Measurements from ENCODE around the gene CDH23. TPM values are rescaled to one million over a fixed set of nuclear protein-coding genes. Genes with fewer than 3 reads are reported as not detected.

Gene CDH23
- total RNA-seq, 4 donors from 2014 or later = 7.1 to 56.2 (median 25.4) TPM

DNA sequence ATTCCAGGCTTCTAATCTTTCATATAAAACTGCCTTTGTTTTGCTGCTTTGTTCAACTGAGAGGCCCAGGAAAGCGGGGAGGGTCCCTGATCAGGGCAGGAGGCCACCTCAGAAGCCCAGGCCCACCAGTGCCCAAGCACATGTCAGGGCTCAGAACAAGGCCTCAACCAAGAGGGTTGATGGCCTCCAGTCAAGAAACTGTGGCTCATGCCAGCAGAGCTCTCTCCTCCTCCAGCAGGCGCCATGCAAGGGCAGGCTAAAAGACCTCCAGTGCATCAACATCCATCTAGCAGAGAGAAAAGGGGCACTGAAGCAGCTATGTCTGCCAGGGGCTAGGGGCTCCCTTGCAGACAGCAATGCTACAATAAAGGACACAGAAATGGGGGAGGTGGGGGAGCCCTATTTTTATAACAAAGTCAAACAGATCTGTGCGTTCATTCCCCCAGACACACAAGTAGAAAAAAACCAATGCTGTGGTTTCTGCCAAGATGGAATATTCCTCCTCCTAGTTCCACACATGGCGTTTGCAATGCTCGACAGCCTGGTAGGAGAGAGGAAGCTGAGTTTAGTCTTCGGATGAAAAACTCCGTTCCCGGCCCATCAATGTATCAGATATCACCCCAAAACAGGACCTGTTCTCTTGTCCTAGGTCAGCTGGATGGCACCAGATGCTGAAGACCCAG is 420.4 kb downstream of the CDH23 start:
- no peak for DNase-seq
- no peak overlapping the region for H3K27ac ChIP-seq
- TF ChIP-seq, protein P1, sequence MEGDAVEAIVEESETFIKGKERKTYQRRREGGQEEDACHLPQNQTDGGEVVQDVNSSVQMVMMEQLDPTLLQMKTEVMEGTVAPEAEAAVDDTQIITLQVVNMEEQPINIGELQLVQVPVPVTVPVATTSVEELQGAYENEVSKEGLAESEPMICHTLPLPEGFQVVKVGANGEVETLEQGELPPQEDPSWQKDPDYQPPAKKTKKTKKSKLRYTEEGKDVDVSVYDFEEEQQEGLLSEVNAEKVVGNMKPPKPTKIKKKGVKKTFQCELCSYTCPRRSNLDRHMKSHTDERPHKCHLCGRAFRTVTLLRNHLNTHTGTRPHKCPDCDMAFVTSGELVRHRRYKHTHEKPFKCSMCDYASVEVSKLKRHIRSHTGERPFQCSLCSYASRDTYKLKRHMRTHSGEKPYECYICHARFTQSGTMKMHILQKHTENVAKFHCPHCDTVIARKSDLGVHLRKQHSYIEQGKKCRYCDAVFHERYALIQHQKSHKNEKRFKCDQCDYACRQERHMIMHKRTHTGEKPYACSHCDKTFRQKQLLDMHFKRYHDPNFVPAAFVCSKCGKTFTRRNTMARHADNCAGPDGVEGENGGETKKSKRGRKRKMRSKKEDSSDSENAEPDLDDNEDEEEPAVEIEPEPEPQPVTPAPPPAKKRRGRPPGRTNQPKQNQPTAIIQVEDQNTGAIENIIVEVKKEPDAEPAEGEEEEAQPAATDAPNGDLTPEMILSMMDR (IDR thresholded peaks at IDR 0.05) = no peak
- TF ChIP-seq POLR2A (IDR thresholded peaks at IDR 0.05) = no peak
- no peaks in the 10 kb centered on the region for H3K4me1 ChIP-seq
- no peaks in the 10 kb centered on the region for H3K9me3 ChIP-seq
- no peaks in the 10 kb centered on the region for H3K36me3 ChIP-seq
- intact Hi-C loops (cut with DNase I; ENCODE audit: low total_unique reads) = loop anchor here (10.0 kb wide), 1 partner anchor 242 kb away; no protein-coding TSS in a partner anchor
- no peaks in the 10 kb centered on the region for H3K27me3 ChIP-seq
- no peak overlapping the region for H3K4me3 ChIP-seq

GRCh38 chr10:71817831-71818655 is 421.3 kb downstream of the CDH23 start:
- TF ChIP-seq, protein P1 (IDR thresholded peaks at IDR 0.05) = no peak
- TF ChIP-seq POLR2A (IDR thresholded peaks at IDR 0.05) = no peak
- intact Hi-C loops (cut with DNase I; ENCODE audit: low total_unique reads) = loop anchor here (10.0 kb wide), 1 partner anchor 243 kb away; no protein-coding TSS in a partner anchor
- Histone ChIP-seq H3K9me3 (no peaks in the 10 kb centered on the region), H3K36me3 (no peaks in the 10 kb centered on the region), H3K4me1 (no peaks in the 10 kb centered on the region), H3K4me3 (no peak overlapping the region), H3K27me3 (no peaks in the 10 kb centered on the region), H3K27ac (no peak overlapping the region)
- no peak for DNase-seq

GRCh38 chr10:71818674-71819260 is 422.0 kb downstream of the CDH23 start:
- TF ChIP-seq, protein P1 (IDR thresholded peaks at IDR 0.05) = no peak
- TF ChIP-seq POLR2A (IDR thresholded peaks at IDR 0.05) = no peak
- Histone ChIP-seq H3K4me3 (no peak overlapping the region), H3K36me3 (no peaks in the 10 kb centered on the region), H3K27me3 (no peaks in the 10 kb centered on the region), H3K9me3 (no peaks in the 10 kb centered on the region), H3K4me1 (no peaks in the 10 kb centered on the region), H3K27ac (no peak overlapping the region)
- DNase-seq = no peak
- intact Hi-C loops (cut with DNase I; ENCODE audit: low total_unique reads) = loop anchor here (10.0 kb wide), 1 partner anchor 244 kb away; no protein-coding TSS in a partner anchor

DNA sequence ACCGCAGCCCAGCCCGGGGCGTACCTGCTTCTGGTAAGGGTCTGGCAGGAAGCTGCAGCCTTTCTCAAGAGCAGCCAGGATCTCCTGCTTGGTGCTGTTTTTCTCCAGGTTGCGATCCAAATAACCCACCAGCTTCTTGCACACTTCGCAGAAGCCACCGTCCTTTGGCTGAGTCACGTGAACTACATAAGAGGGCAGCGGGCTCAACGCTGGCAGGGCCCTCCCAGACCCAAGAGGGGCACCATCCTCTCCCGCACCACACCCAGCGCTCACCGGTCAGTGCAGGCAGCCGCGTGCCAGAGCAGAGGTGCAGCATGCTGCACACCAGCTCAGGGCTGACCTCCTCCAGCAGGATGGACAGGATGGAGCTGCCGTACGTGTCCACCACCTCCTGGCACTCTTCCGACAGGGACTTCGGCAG is 422.7 kb downstream of the CDH23 start:
- no peak for DNase-seq
- no peaks in the 10 kb centered on the region for H3K27me3 ChIP-seq
- H3K36me3 ChIP-seq = no peaks in the 10 kb centered on the region
- no peak overlapping the region for H3K27ac ChIP-seq
- H3K4me1 ChIP-seq = no peaks in the 10 kb centered on the region
- H3K4me3 ChIP-seq = no peak overlapping the region
- intact Hi-C loops (cut with DNase I; ENCODE audit: low total_unique reads) = loop anchor here (10.0 kb wide), 1 partner anchor 245 kb away; no protein-coding TSS in a partner anchor
- TF ChIP-seq, protein P1 (IDR thresholded peaks at IDR 0.05) = no peak
- TF ChIP-seq POLR2A (IDR thresholded peaks at IDR 0.05) = no peak
- H3K9me3 ChIP-seq = no peaks in the 10 kb centered on the region

All from uterus (tissue), 4 donors.